Measurements from ENCODE around the gene DPT.

DNA sequence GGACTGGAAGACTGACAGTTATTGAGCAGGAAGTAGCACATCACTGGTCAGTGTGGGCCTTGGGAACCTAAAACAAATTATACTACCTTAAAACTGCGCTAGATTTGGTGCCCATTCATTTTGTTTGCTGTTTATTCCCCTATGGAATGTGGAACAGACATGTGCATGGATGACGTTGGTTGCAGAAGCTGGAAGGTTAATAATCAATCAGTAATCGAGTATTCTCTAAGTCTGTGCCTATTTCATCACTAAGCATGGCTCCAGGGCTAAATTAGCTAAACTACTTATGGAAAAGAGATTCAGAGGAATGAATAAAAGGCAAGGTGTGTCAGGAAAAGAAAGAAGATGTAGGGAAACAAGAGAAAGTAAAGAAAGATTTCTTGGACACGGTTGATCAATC lies 33.5 kb upstream of the DPT start:
- TF ChIP-seq POLR2A (IDR thresholded peaks at IDR 0.05): no peak
- TF ChIP-seq, protein P1, sequence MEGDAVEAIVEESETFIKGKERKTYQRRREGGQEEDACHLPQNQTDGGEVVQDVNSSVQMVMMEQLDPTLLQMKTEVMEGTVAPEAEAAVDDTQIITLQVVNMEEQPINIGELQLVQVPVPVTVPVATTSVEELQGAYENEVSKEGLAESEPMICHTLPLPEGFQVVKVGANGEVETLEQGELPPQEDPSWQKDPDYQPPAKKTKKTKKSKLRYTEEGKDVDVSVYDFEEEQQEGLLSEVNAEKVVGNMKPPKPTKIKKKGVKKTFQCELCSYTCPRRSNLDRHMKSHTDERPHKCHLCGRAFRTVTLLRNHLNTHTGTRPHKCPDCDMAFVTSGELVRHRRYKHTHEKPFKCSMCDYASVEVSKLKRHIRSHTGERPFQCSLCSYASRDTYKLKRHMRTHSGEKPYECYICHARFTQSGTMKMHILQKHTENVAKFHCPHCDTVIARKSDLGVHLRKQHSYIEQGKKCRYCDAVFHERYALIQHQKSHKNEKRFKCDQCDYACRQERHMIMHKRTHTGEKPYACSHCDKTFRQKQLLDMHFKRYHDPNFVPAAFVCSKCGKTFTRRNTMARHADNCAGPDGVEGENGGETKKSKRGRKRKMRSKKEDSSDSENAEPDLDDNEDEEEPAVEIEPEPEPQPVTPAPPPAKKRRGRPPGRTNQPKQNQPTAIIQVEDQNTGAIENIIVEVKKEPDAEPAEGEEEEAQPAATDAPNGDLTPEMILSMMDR (IDR thresholded peaks at IDR 0.05): no peak

All from esophagus squamous epithelium (tissue), 4 donors.